ENCODE results near the gene CCDC34. TPM values are rescaled to one million over a fixed set of nuclear protein-coding genes. Genes with fewer than 3 reads are reported as not detected.

CCDC34 gene
- total and polyA plus RNA-seq, 3 experiments from 2014 or later, result 2.3 to 23.0 (median 22.4) TPM

GRCh38 chr11:27397624-27398399 lies 34.8 kb upstream of the CCDC34 start:
- peaks cover 5 to 7% of the 10 kb centered on the region in 2 donors for H3K27me3 Mint-ChIP-seq

DNA sequence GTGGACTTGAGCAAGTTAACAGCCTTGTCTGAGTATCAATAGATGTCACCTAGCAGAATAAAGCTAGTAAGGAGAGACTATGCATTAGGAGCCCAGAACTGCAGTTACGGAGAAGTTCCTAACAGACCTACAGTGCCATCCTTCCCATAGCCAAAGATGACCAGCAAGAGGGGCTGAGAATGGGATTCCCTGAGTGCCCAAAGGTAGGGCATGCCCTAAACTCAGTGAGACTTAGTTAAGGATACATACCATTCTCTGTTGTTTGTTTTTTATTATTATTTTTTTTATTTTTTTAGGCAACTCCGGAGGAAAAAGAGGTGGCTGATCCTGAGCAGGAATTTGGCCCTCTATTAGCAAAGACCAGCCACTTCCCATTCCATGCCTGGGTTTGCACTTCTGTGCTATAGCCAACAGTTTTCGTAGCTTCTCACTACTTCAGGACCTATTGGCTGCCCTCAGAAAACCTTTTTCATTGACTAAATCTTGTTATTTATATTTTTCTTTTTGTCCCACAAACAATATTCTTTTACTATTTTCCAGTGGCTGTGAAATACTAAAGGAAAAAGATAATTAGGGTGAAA lies 33.3 kb upstream of the CCDC34 start:
- Mint-ChIP-seq H3K9me3 (no peaks in the 10 kb centered on the region), H3K36me3 (no peaks in the 10 kb centered on the region), H3K27me3 (peaks cover 3 to 7% of the 10 kb centered on the region in 2 donors), H3K27ac (no peak overlapping the region), H3K4me3 (no peak overlapping the region), H3K4me1 (no peaks in the 10 kb centered on the region)
- Histone ChIP-seq H3K36me3 (ENCODE audit: insufficient read depth, low read length) (no peaks in the 10 kb centered on the region), H3K27ac (ENCODE audit: low read depth, low read length) (no peak overlapping the region), H3K27me3 (ENCODE audit: insufficient read depth, low read length, poor library complexity, severe bottlenecking) (no peaks in the 10 kb centered on the region), H3K4me3 (ENCODE audit: low read length) (no peak overlapping the region), H3K4me1 (ENCODE audit: insufficient read depth, low read length) (no peaks in the 10 kb centered on the region), H3K9me3 (ENCODE audit: low read length) (no peaks in the 10 kb centered on the region)
- POLR2A ChIA-PET, result no interaction called here
- DNase-seq, result no peak
- CTCF ChIA-PET, result no interaction called here

More at GRCh38 chr11:27397624-27398399, 34.8 kb upstream of the CCDC34 start:
- Mint-ChIP-seq H3K27ac (no peak overlapping the region), H3K9me3 (no peaks in the 10 kb centered on the region), H3K36me3 (no peaks in the 10 kb centered on the region), H3K4me1 (no peaks in the 10 kb centered on the region), H3K4me3 (no peak overlapping the region)
- H3K27ac ChIP-seq (ENCODE audit: low read depth, low read length), result no peak overlapping the region
- ChIA-PET CTCF (no interaction called here), POLR2A (no interaction called here)
- H3K4me3 ChIP-seq (ENCODE audit: low read length), result no peak overlapping the region
- no peaks in the 10 kb centered on the region for H3K36me3 ChIP-seq (ENCODE audit: insufficient read depth, low read length)
- H3K9me3 ChIP-seq (ENCODE audit: low read length), result no peaks in the 10 kb centered on the region
- no peak for DNase-seq
- H3K27me3 ChIP-seq (ENCODE audit: insufficient read depth, low read length, poor library complexity, severe bottlenecking), result no peaks in the 10 kb centered on the region
- H3K4me1 ChIP-seq (ENCODE audit: insufficient read depth, low read length), result no peaks in the 10 kb centered on the region

- no peak overlapping the region for H3K4me3 ChIP-seq (ENCODE audit: low read length)
- no peaks in the 10 kb centered on the region for H3K4me1 ChIP-seq (ENCODE audit: insufficient read depth, low read length)
- Mint-ChIP-seq H3K4me1 (no peaks in the 10 kb centered on the region), H3K36me3 (no peaks in the 10 kb centered on the region), H3K27me3 (peaks cover 0 to 7% of the 10 kb centered on the region in 2 donors), H3K4me3 (no peak overlapping the region), H3K27ac (no peak overlapping the region), H3K9me3 (no peaks in the 10 kb centered on the region)
- no peaks in the 10 kb centered on the region for H3K36me3 ChIP-seq (ENCODE audit: insufficient read depth, low read length)
- ChIA-PET CTCF (no interaction called here), POLR2A (no interaction called here)
- H3K27ac ChIP-seq (ENCODE audit: low read depth, low read length), result no peak overlapping the region
- no peaks in the 10 kb centered on the region for H3K9me3 ChIP-seq (ENCODE audit: low read length)
- H3K27me3 ChIP-seq (ENCODE audit: insufficient read depth, low read length, poor library complexity, severe bottlenecking), result no peaks in the 10 kb centered on the region
- no peak for DNase-seq
Observed at GRCh38 chr11:27395556-27396258, 32.7 kb upstream of the CCDC34 start.

- no peaks in the 10 kb centered on the region for H3K36me3 Mint-ChIP-seq
- no peak overlapping the region for H3K4me3 ChIP-seq (ENCODE audit: low read length)
- POLR2A ChIA-PET, result no interaction called here
- no peak overlapping the region for H3K27ac Mint-ChIP-seq
- DNase-seq, result no peak
- no peaks in the 10 kb centered on the region for H3K4me1 ChIP-seq (ENCODE audit: insufficient read depth, low read length)
- H3K27ac ChIP-seq (ENCODE audit: low read depth, low read length), result no peak overlapping the region
- H3K4me1 Mint-ChIP-seq, result no peaks in the 10 kb centered on the region
- H3K27me3 Mint-ChIP-seq, result peaks cover 0 to 7% of the 10 kb centered on the region in 2 donors
- H3K36me3 ChIP-seq (ENCODE audit: insufficient read depth, low read length), result no peaks in the 10 kb centered on the region
- H3K9me3 ChIP-seq (ENCODE audit: low read length), result no peaks in the 10 kb centered on the region
- no peak overlapping the region for H3K4me3 Mint-ChIP-seq
- CTCF ChIA-PET, result interaction anchor here (1.3 kb wide), 1 partner anchor 91 kb away, joined by 3 read pairs; no protein-coding TSS in a partner anchor
- no peaks in the 10 kb centered on the region for H3K27me3 ChIP-seq (ENCODE audit: insufficient read depth, low read length, poor library complexity, severe bottlenecking)
- no peaks in the 10 kb centered on the region for H3K9me3 Mint-ChIP-seq
Observed at GRCh38 chr11:27394781-27395228, 31.8 kb upstream of the CCDC34 start.

GRCh38 chr11:27392278-27393114 lies 29.5 kb upstream of the CCDC34 start:
- no peaks in the 10 kb centered on the region for H3K27me3 ChIP-seq (ENCODE audit: insufficient read depth, low read length, poor library complexity, severe bottlenecking)
- CTCF ChIA-PET, result no interaction called here
- Mint-ChIP-seq H3K4me1 (peaks cover 0 to 4% (median 0%) of the 10 kb centered on the region in 3 donors), H3K27ac (no peak overlapping the region), H3K9me3 (no peaks in the 10 kb centered on the region), H3K4me3 (no peak overlapping the region), H3K36me3 (no peaks in the 10 kb centered on the region), H3K27me3 (peaks cover 0 to 7% of the 10 kb centered on the region in 2 donors)
- H3K4me1 ChIP-seq (ENCODE audit: insufficient read depth, low read length), result no peaks in the 10 kb centered on the region
- no peaks in the 10 kb centered on the region for H3K36me3 ChIP-seq (ENCODE audit: insufficient read depth, low read length)
- H3K27ac ChIP-seq (ENCODE audit: low read depth, low read length), result no peak overlapping the region
- DNase-seq, result no peak
- no peak overlapping the region for H3K4me3 ChIP-seq (ENCODE audit: low read length)
- H3K9me3 ChIP-seq (ENCODE audit: low read length), result no peaks in the 10 kb centered on the region
- POLR2A ChIA-PET, result no interaction called here

- ChIA-PET POLR2A (no interaction called here), CTCF (no interaction called here)
- Mint-ChIP-seq H3K27me3 (no peaks in the 10 kb centered on the region), H3K4me1 (peaks cover 0 to 4% (median 0%) of the 10 kb centered on the region in 3 donors), H3K27ac (no peak overlapping the region), H3K9me3 (no peaks in the 10 kb centered on the region), H3K36me3 (no peaks in the 10 kb centered on the region), H3K4me3 (no peak overlapping the region)
- Histone ChIP-seq H3K27ac (ENCODE audit: low read depth, low read length) (no peak overlapping the region), H3K4me1 (ENCODE audit: insufficient read depth, low read length) (no peaks in the 10 kb centered on the region), H3K27me3 (ENCODE audit: insufficient read depth, low read length, poor library complexity, severe bottlenecking) (no peaks in the 10 kb centered on the region), H3K4me3 (ENCODE audit: low read length) (no peak overlapping the region), H3K9me3 (ENCODE audit: low read length) (no peaks in the 10 kb centered on the region), H3K36me3 (ENCODE audit: insufficient read depth, low read length) (no peaks in the 10 kb centered on the region)
- no peak for DNase-seq
Observed at GRCh38 chr11:27391331-27392015, 28.5 kb upstream of the CCDC34 start.

DNA sequence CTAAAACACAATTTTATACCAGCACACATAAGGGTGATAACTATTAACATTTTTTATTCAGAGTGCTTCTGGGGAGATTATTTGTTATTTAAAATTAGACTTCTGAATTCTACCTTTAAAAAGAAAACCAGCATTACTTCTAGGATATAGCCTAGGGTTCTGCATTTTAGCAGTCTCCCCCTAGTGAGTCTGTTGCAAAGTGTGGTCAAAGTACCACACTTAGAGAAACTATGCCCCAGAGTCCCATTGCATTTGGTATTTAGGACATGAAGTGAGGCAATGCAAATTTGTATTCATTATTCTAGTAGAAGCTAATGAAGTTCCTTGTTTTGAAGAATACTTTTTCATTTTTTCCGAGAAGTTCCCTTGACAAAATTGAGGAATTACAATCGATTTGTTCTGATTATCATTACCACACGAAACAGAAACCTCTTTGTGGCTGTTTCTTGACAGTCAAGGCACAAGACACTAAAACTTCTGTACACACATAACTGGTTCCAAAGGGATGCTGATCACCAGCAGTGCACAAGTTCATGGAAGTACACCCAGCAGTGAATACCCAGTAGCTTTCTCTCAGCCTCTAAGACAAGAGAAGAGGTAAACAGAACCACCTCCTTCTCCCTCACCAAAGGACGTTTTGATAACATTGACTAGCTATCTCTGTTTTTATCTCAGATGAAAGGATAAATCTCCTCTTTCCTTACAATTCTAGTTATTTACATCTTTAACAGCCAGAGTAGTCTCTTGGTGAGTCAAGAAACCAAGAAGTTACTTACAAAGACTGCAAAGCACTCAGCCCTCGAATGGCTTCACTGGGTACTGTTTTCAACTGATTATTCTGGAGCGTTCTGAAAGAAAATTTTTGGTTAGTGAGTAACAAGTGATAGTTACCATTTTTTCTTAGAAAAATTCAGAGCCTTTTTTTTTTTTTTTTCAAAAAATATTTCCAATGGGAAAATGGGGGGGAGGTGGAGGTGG lies 27.6 kb upstream of the CCDC34 start:
- no peaks in the 10 kb centered on the region for H3K36me3 Mint-ChIP-seq
- no peaks in the 10 kb centered on the region for H3K27me3 Mint-ChIP-seq
- DNase-seq, result no peak
- H3K4me3 Mint-ChIP-seq, result no peak overlapping the region
- H3K9me3 Mint-ChIP-seq, result no peaks in the 10 kb centered on the region
- H3K9me3 ChIP-seq (ENCODE audit: low read length), result no peaks in the 10 kb centered on the region
- H3K27me3 ChIP-seq (ENCODE audit: insufficient read depth, low read length, poor library complexity, severe bottlenecking), result no peaks in the 10 kb centered on the region
- H3K4me1 ChIP-seq (ENCODE audit: insufficient read depth, low read length), result no peaks in the 10 kb centered on the region
- POLR2A ChIA-PET, result no interaction called here
- H3K4me1 Mint-ChIP-seq, result peaks cover 0 to 4% (median 0%) of the 10 kb centered on the region in 3 donors
- CTCF ChIA-PET, result no interaction called here
- H3K4me3 ChIP-seq (ENCODE audit: low read length), result no peak overlapping the region
- H3K27ac Mint-ChIP-seq, result no peak overlapping the region
- H3K36me3 ChIP-seq (ENCODE audit: insufficient read depth, low read length), result no peaks in the 10 kb centered on the region
- no peak overlapping the region for H3K27ac ChIP-seq (ENCODE audit: low read depth, low read length)
